ENCODE measurements around the gene LBHD1.
A peak's percentile ranks its signal among the peaks of the same experiment; 100 is the strongest.

The LBHD1 gene

GRCh38 chr11:62689421-62690183 is 17.5 kb upstream of the LBHD1 start, which contains the start of gene LRRN4CL:
TSS of gene LRRN4CL (minus strand) at chr11:62689530. CDS start at chr11:62688508, 1,022 bp downstream.
- peak; percentile 4 for TF ChIP-seq CTCF (conservative IDR thresholded peaks at IDR 0.05; ENCODE audit: low read depth, low read length)
- no peak within 1 kb of the TSS for H3K4me3 ChIP-seq (ENCODE audit: low read depth, low read length)
- DNase-seq (ENCODE audit: low read depth), result peak; percentile 80

- H3K4me3 ChIP-seq (ENCODE audit: low read depth, low read length), result peak overlapping the region; percentile 35
- no peak for TF ChIP-seq CTCF (conservative IDR thresholded peaks at IDR 0.05; ENCODE audit: low read depth, low read length)
- no peak for DNase-seq (ENCODE audit: low read depth)
Observed at GRCh38 chr11:62688491-62688890, 16.4 kb upstream of the LBHD1 start.

GRCh38 chr11:62687508-62688396 is 15.7 kb upstream of the LBHD1 start:
- H3K4me3 ChIP-seq (ENCODE audit: low read depth, low read length), result peak overlapping the region; percentile 35
- no peak for DNase-seq (ENCODE audit: low read depth)
- no peak for TF ChIP-seq CTCF (conservative IDR thresholded peaks at IDR 0.05; ENCODE audit: low read depth, low read length)

- no peak for DNase-seq (ENCODE audit: low read depth)
- no peak for TF ChIP-seq CTCF (conservative IDR thresholded peaks at IDR 0.05; ENCODE audit: low read depth, low read length)
- H3K4me3 ChIP-seq (ENCODE audit: low read depth, low read length), result no peak overlapping the region
Observed at GRCh38 chr11:62682518-62682917, 10.5 kb upstream of the LBHD1 start.

- no peak overlapping the region for H3K4me3 ChIP-seq (ENCODE audit: low read depth, low read length)
- DNase-seq (ENCODE audit: low read depth), result peak; percentile 90
- peak; percentile 70 for TF ChIP-seq CTCF (conservative IDR thresholded peaks at IDR 0.05; ENCODE audit: low read depth, low read length)
Observed at GRCh38 chr11:62680825-62681240, 8.8 kb upstream of the LBHD1 start.

- H3K4me3 ChIP-seq (ENCODE audit: low read depth, low read length), result peak within 1 kb of the TSS; percentile 96
- DNase-seq (ENCODE audit: low read depth), result peak; percentile 91
Observed at GRCh38 chr11:62678770-62679696, 7.0 kb upstream of the LBHD1 start, which contains the start of gene UBXN1. TSS of gene UBXN1 (minus strand) at chr11:62679073. CDS start at chr11:62678923, 150 bp downstream.

More at GRCh38 chr11:62678770-62679696, 7.0 kb upstream of the LBHD1 start, which contains the start of gene UBXN1:
- no peak for TF ChIP-seq CTCF (conservative IDR thresholded peaks at IDR 0.05; ENCODE audit: low read depth, low read length)

Data from choroid plexus epithelial cell (primary cell).